Measurements from ENCODE around the gene NUDT16L1.

The NUDT16L1 gene

GRCh38 chr16:4693956-4694641 lies 737 bp downstream of the NUDT16L1 start:
- DNase-seq (ENCODE audit: insufficient read length, low spot score) (peak; percentile 45), FAIRE-seq (peak; percentile 9)

GRCh38 chr16:4694642-4695451 lies 1.5 kb downstream of the NUDT16L1 start:
- no peak for FAIRE-seq
- no peak for DNase-seq (ENCODE audit: insufficient read length, low spot score)

GRCh38 chr16:4695473-4696171 lies 2.3 kb downstream of the NUDT16L1 start:
- DNase-seq (ENCODE audit: insufficient read length, low spot score) (no peak), FAIRE-seq (no peak)

- FAIRE-seq (no peak), DNase-seq (ENCODE audit: insufficient read length, low spot score) (no peak)
These were observed 3.0 kb downstream of the NUDT16L1 start for GRCh38 chr16:4696172-4696904.

GRCh38 chr16:4696905-4697847 lies 3.8 kb downstream of the NUDT16L1 start:
- FAIRE-seq (no peak), DNase-seq (ENCODE audit: insufficient read length, low spot score) (no peak)

- no peak for FAIRE-seq
These were observed 4.5 kb downstream of the NUDT16L1 start for GRCh38 chr16:4697848-4698291.

GRCh38 chr16:4698321-4699045 lies 5.1 kb downstream of the NUDT16L1 start:
- no peak for FAIRE-seq

More at GRCh38 chr16:4697848-4698291, 4.5 kb downstream of the NUDT16L1 start:
- DNase-seq (ENCODE audit: insufficient read length, low spot score), result no peak

GRCh38 chr16:4699046-4699556 lies 5.7 kb downstream of the NUDT16L1 start:
- DNase-seq (ENCODE audit: insufficient read length, low spot score) (no peak), FAIRE-seq (no peak)

More at GRCh38 chr16:4698321-4699045, 5.1 kb downstream of the NUDT16L1 start:
- no peak for DNase-seq (ENCODE audit: insufficient read length, low spot score)

GRCh38 chr16:4700380-4700996 lies 7.1 kb downstream of the NUDT16L1 start:
- FAIRE-seq, result no peak
- no peak for DNase-seq (ENCODE audit: insufficient read length, low spot score)

- no peak for DNase-seq (ENCODE audit: insufficient read length, low spot score)
- FAIRE-seq, result no peak
These were observed 7.8 kb downstream of the NUDT16L1 start for GRCh38 chr16:4700997-4701743.

- no peak for DNase-seq (ENCODE audit: insufficient read length, low spot score)
- FAIRE-seq, result no peak
These were observed 8.6 kb downstream of the NUDT16L1 start for GRCh38 chr16:4701791-4702465.

- FAIRE-seq, result no peak
These were observed 9.1 kb downstream of the NUDT16L1 start for GRCh38 chr16:4702466-4702808.

GRCh38 chr16:4703906-4704305 lies 10.5 kb downstream of the NUDT16L1 start:
- FAIRE-seq, result no peak

More at GRCh38 chr16:4702466-4702808, 9.1 kb downstream of the NUDT16L1 start:
- no peak for DNase-seq (ENCODE audit: insufficient read length, low spot score)

GRCh38 chr16:4704491-4704890 lies 11.1 kb downstream of the NUDT16L1 start:
- FAIRE-seq (no peak), DNase-seq (ENCODE audit: insufficient read length, low spot score) (no peak)

More at GRCh38 chr16:4703906-4704305, 10.5 kb downstream of the NUDT16L1 start:
- DNase-seq (ENCODE audit: insufficient read length, low spot score), result no peak

- FAIRE-seq (no peak), DNase-seq (ENCODE audit: insufficient read length, low spot score) (no peak)
These were observed 11.6 kb downstream of the NUDT16L1 start for GRCh38 chr16:4704913-4705312.

- DNase-seq (ENCODE audit: insufficient read length, low spot score) (no peak), FAIRE-seq (no peak)
These were observed 13.5 kb downstream of the NUDT16L1 start for GRCh38 chr16:4706871-4707270.

- no peak for FAIRE-seq
- no peak for DNase-seq (ENCODE audit: insufficient read length, low spot score)
These were observed 16.1 kb downstream of the NUDT16L1 start for GRCh38 chr16:4709481-4709880.

All from HTR-8/SVneo (cell line).